Cardiac septum (tissue), 1 donor: Measurements from ENCODE around the gene OSTF1. TPM values are rescaled to one million over a fixed set of nuclear protein-coding genes. Genes with fewer than 3 reads are reported as not detected.

Experiments
- DNase-seq: peaks from one replicate; pipeline ENCODE4 v3.0.0-alpha.2; 2020; ENCODE audit warnings: low spot score
- intact Hi-C: fragments of 100-400 bp; cut with DNase I; formaldehyde crosslinking; loops from one replicate; pipeline ENCODE4 v1.14.0; 2022
- total RNA-seq: library from RNA; stranded (reverse); fragmentation: NEBNext Ultra II Directional; extraction: Animal tissue kit (Norgen Biotek cat#: 25700); gene quantifications from one replicate; pipeline ENCODE4 v1.2.1, GENCODE V29; 2021
- donor health status: DM: no; HTN: no; CAD: no.

The OSTF1 gene
- total RNA-seq, 1 donor from 2014 or later: 25.5 TPM

DNA sequence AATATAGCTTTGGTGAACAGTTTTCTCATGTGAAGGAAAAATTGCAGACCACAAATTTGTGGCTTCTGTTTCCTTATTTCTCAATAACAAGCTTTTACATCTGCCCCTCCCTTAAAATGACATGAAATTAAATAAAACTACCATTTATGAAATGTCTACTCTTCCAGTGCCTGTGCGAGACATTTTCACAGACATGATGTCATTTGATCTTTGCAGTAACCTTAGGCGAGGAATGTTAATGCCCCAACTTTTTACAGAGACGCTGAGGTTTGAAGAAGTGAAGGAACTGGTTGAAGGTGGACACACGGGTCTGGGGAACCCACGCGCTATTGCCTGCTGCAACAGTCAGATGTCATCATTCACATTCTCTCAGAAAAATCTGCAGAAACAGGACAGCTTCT is 61.5 kb downstream of the OSTF1 start:
- no peak for DNase-seq
- intact Hi-C loops: no loop called here

DNA sequence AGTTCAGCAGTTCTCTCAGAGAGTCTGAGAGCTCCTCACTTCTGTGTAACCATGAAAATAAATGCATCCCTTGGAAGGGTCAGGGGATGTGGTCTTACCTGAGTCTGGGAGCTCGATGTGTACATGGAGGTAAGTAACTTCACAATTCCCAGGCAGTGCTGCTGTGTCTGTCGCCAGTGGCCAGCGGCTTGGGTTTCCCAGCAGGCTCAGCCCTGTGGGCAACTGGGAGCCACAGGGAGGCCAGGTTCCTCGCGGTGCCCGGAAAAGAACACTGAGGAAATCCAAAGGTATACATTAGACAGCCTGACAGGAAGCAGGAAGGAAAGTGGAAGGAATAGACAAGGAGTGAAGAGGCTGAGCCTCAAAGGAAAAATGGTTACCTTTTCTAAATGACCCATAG is 62.2 kb downstream of the OSTF1 start:
- intact Hi-C loops: no loop called here
- no peak for DNase-seq

DNA sequence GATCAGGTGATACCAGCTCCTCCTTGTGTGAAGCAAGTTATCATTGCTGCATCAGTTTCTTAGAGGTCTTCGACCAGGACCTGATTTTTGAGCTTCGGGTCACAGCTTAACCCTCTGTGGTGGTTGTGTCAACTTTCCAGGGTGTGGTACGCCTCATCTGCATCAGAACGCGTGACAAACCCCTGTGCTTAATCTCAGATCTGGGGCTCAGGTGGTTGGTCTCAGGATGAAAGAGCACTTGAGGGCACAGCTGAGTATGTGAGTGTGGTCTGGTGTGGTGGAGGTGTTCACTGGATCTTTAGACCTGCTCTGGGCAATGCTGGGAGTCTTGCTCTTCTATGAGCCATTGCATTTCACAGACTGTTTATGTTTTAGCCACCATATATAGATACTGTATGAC is 64.1 kb downstream of the OSTF1 start:
- DNase-seq: no peak
- intact Hi-C loops: no loop called here

DNA sequence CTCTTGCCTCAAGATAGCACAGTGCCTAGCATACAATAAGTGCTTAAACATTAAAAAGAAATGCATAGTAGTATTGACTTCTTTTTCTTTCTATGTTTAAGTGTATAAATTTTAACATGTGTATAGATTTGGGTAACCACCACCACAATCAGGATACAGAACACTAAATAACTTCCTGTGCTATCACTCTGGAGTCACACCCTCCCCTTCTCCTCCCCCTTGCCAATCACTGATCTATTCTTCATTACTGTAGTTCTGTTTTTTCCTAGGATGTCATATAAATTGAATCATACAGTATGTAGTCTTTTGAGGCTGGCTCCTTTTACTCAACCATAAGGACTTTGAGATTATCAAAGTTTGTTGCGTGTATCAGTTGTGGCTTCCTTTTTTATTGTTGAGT is 68.5 kb downstream of the OSTF1 start:
- no peak for DNase-seq
- intact Hi-C loops: no loop called here

DNA sequence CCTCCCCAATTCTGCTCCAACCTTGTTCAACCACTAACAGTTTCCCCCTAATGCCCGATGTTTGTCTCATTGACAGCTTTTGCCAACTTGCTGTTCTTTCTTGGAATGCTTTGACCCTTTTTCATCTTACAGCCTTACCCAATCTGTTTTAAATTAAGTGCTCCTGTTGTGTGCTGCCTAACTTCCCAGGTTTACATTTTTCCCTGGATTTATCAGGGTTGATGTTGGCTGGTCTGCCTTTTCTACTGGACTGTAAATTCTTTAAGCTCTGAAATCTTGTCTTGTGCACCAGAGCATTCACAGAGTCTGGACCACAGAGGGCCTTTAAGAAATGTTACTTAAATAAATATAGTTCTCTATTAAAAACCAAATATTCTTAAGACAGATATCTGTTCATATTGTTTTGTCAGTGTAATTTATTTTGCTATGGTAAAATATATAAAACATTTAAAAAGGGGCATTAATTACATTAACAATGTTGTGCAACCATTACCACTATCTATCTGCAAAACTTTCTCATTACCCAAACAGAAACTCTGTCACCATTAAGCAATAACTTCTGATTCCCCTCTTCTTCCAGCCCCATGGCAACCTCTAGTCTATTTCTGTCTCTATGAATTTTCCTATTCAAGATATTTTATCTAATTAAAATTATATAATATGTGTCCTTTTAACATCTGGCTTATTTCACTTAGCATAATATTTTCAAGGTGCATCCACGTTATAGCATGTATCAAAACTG is 73.0 kb downstream of the OSTF1 start:
- no peak for DNase-seq
- intact Hi-C loops: no loop called here

DNA sequence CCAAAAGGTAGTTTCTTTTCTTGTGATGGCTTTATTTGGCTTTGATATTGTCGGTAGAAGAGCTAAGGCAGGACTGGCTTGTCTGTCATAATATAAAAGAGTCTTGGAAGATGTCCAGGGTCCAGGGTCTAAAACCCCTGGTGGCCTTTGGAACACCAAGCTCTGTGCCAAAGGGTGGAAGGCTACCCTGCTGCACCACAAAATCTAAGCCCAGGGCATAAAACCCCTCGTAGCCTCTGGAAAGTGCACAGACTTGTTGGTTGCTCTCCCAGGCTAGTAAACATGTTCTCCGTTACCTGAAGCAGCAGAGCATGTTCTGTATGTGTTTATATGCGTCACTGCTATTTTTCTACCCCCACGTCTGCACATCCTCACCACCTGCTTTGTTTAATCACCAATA is 75.5 kb downstream of the OSTF1 start:
- intact Hi-C loops: no loop called here
- DNase-seq: no peak

DNA sequence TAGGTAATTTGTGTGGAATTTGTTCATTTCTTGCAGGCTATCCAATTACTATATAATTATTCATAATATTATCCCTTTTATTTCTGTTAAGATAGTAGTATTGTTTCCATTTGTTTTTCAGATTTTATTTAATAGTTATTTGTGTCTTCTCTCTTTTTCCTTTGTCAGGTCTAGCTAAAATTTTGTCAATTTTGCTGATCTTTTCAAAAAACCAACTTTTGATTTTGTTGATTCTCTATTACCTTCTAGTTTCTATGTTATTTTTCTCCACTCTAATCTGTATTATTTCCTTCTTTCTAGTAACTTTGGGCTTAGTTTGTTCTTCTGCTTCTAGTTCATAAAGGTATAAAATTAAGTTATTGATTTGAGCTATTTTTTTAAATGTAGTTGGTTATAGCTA is 76.3 kb downstream of the OSTF1 start:
- DNase-seq: no peak
- intact Hi-C loops: no loop called here

DNA sequence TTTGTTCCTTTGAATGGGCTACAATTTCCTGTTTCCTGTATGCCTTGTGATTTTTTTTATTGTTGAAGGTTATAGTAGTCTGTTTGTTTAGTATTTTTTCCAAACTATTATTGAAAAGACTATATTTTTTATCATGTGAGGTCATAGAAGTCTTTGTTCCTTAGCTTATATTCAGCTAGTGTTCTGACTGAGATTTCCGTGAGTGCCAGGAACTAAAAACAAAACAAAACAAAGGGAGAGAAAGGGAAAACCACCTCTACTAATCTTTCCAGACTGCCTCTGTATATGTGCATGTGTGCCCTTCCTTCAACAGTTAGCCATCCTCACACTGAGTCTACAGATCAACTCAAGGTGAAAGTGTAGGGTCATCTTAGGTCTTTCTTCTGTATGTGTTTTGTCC is 79.0 kb downstream of the OSTF1 start:
- intact Hi-C loops: no loop called here
- no peak for DNase-seq

DNA sequence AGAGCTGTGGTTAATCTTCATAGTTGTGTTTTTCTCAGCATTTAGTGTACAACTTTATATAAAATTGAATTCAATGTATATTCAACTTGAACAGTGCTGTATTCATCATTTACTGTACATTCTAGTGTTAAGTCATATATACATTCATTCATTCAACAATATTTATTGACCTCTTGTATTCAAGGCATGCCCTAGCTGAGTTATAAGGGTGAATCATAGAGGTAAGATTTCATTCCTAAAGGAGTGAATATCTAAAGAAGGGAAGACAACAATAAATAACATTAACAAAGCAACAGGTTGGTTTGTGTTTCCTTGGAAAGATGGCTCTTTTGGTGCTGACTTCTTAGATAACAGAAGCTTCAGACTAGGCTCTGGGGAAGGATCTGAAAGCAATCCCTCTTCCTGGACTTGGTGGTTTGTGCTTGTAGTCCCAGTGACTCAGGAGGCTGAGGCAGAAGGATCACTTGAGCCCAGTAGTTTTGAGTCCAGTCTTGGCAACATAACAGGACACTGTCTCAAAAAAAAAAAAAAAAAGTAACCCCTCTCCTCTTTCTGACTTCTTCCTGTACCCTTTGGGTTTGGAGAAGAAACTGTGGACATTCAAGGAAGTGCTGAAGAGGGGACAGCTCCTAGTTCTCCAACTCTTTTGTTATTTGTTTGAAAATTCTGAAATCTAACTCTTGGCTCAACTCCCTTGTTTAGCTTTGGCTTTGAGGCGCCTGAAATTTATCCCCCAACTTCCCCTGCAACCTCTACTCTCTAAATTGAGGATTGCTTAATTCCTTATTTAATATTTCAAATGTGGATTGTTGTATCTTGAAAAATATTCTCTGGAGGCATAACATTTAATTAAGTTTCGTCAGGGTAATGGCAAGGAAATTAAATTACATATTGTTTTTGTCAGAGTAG is 80.2 kb downstream of the OSTF1 start:
- no peak for DNase-seq
- intact Hi-C loops: no loop called here

DNA sequence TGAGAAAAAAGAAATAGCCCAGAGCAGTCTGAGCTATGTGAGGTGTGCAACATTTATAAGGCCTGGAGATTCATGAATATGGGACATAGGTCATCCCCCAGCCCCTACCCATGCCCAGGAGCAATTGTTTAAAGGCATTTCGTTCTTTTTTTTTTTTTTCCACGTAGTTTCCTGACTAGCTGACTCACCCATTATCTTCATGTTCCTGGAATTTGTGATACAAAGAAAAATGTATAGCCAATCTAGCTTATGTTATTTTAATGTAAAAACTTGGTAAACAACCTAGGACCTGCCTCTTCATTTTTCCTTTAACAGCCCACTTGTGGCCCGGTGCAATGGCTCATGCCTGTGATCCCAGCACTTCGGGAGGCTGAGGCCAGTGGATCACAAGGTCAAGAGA is 81.3 kb downstream of the OSTF1 start:
- intact Hi-C loops: no loop called here
- no peak for DNase-seq

DNA sequence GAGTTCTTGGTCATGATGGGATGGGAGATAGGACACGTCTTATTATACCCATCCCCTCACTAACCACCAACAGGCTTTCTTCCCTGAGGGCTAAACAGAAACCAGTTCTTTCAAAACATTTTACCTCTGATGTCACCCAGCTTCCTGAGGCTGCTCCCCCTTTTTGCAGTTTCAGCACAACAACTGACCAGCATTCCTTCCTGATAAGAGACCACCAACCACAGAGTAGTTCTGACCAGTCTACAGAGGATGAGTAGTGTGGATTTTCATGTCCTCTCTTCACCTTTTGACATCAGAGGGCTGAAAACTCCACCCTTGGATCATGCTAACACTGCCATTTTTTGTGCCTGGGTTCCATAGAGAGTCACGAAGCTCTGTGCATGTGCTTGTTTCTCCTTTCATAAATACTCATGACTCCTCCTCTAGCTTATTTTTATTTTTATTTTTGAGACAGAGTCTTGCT is 82.6 kb downstream of the OSTF1 start:
- intact Hi-C loops: no loop called here
- no peak for DNase-seq

DNA sequence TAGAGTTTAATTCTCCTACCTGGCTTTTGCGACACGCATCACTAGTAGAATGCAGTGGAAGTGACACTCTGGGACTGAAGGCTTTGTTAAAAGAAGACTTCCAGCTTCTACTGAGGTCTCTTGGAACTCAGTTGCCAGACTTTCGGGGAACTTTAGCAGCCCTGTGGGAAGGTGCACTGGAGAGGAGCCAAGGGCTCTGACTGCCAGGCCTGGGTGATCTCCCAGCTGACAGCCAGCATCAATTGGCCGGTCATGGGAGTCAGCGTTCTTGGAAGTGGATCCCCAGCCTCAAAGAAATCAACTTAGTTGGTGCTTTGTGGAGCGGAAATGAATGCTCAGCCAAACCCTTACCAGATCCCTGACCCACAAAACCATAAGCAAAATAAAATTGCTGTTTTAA is 87.1 kb downstream of the OSTF1 start:
- intact Hi-C loops: no loop called here
- no peak for DNase-seq

DNA sequence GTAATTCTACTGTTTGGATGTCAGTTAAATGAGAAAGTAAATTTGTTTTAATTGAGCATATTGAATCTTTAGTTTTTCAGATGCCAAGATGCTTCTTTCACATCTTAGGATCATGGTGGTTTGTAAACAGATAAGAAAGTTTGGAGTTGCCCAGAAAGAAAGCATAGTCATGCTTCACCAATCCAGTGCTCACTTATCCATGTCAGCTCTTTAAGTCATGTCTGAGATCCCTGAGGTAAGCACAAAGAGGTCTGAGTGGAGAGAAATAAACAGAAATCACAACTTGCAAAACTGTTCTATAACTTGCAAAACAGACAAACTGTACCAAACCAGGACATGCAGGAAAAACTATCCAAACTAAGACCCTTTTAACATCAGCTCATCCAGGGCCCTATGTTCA is 87.7 kb downstream of the OSTF1 start:
- intact Hi-C loops: no loop called here
- no peak for DNase-seq

DNA sequence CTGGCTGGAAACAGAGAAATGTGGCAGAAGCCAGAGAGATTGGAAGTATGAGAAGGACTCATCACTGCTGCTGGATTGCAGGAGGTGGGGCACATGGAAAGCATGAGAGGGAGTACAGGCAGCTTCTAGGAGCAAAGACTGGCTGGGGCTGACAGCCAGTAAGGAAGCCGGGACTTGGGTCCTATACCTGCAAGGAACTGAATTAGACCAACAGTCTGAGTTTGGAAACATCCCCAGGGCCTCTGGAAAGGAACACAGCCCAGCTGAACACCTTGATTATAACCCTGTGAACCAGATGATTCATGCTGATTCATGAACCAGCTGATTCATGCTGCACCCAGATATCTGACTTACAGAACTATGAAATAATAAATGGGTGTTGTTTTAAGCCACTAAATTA is 93.4 kb downstream of the OSTF1 start:
- no peak for DNase-seq
- intact Hi-C loops: no loop called here

DNA sequence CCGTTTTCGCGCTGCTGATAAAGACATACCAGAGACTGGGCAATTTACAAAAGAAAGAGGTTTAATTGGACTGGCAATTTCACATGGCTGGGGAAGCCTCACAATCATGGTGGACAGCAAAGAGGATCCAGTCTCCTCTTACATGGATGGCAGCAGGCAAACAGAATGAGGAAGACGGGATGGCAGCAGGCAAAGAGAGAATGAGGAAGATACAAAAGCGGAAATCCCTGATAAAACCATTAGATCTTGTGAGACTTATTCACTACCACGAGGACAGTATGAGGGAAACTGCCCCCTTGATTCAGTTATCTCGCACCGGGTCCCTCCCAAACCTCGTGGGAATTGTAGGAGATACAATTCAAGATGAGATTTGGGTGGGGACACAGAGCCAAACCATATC is 95.0 kb downstream of the OSTF1 start:
- no peak for DNase-seq
- intact Hi-C loops: no loop called here

DNA sequence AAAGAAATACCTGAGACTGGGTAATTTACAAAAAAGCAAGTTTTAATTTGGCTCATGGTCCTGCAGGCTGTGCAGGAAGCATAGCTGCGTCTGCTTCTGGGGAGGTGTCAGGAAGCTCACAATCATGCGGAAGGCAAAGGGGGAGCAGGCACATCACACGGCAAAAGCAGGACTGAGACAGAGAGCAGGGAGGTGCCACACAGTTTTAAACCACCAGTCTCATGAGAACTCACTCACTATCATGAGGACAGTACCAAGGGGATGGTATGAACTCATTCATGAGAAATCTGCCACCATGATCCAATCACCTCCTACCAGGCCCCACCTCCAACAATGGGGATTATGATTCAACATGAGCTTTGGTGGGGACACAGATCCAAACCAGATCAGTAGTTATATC is 96.2 kb downstream of the OSTF1 start:
- intact Hi-C loops: no loop called here
- DNase-seq: no peak

DNA sequence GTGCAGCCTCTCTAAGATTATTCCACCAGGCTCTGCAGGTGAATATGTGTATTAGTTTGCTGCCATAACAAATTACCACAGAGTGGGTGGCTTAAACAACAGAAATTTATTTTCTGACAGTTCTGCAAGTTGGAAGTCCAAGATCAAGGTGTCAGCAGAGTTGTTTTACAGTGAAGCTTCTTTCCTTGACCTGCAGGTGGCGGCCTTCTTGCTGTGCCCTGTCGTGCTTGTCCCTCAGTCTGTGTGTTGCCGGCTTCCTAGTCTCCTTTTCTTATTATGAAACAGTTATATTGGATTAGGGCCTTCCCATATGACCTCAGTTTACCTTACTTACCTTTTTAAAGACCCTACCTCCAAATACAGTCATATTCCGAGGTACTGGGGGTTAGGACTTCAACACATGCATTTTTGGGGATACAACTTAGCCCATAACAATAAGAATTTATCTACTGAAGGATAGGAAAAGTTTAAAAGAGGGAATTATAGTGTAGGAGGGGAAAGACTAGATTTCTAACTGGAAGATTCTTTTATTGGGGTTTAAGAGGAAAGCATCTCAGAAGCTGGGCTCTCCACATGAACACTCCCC is 97.4 kb downstream of the OSTF1 start:
- intact Hi-C loops: no loop called here
- no peak for DNase-seq

DNA sequence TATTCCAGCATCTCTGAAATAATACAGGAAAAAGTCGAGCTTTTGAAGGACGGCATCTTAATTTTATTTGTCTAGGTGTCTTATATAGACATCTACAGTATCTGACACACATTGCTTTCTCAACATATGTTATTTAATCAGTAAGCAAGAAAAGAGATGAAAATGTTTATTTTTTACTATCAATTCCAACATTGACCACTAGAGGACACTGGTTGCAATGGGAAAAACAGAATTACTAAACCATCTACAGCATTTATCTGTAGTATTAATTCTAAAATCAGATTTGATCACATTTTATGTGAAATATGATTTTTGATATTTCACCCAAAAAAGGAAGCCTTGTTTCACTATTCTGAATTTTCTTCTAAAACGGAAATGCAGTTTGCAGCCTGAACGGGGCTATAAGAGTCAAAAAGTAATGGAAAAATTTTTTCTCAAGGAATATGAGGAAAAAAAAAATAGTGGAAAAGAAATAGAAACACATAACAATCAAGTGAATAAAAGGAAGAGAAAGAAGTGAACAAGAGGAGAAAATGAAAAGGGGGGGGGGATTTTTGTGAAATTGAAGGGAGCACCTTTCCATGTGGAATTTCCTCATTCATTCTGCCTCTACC is 98.6 kb downstream of the OSTF1 start:
- no peak for DNase-seq
- intact Hi-C loops: no loop called here

DNA sequence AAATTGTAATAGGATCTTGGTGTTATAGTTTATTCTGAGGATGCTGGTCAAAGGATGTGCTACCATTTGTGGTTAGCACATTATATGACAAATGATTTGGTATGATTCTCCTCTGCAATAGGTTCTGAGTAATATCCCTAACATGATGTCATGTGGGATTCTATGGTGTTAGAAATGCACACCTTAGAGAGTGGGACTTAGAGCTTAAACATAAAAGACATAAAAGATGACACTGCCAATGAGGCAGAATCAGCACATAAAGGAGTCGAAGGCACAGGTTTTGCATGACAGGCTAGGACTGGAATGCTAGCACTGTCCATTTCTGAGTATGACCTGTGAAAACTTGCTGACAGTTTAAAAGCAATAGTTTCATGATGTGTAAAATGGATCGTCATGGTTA is 100.4 kb downstream of the OSTF1 start:
- DNase-seq: no peak
- intact Hi-C loops: no loop called here

DNA sequence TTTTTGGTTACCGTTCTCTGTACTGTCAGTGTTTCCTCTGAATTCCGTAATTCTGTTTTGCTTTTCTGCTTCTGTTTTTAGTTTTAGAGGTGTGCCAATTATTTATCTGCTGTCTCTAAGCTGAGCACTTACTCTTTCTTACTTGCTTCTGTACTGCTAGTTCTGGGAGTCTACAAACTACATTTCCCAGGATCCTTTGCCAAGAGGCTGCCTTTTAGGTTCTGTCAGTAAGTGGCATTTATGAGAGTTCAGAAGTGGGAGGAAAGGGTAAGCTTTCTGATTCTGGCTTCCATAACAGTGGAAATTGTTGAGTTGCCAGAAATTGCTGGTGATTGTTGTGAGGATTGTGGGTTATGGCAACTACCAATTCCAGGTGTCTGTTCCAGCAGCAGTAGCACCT is 102.4 kb downstream of the OSTF1 start:
- no peak for DNase-seq
- intact Hi-C loops: no loop called here
